ENCODE results near the gene CFAP157. TPM values are rescaled to one million over a fixed set of nuclear protein-coding genes. Genes with fewer than 3 reads are reported as not detected.

The CFAP157 gene
- total RNA-seq, 2 donors from 2014 or later: not detected

GRCh38 chr9:127698985-127699670 is 7.7 kb upstream of the CFAP157 start:
- Mint-ChIP-seq H3K4me3 (peak overlapping the region; percentile 68 to 82), H3K9me3 (no peaks in the 10 kb centered on the region), H3K4me1 (ENCODE audit: low read depth) (peaks cover 18% of the 10 kb centered on the region), H3K27me3 (ENCODE audit: low read depth) (no peaks in the 10 kb centered on the region), H3K36me3 (ENCODE audit: insufficient read depth in 2 of 2) (no peaks in the 10 kb centered on the region), H3K27ac (peak overlapping the region; percentile 54)
- DNase-seq (peak; percentile 93 to 95), ATAC-seq (replicated peaks in 1 of 2) (peak; percentile 100)

- ATAC-seq (replicated peaks in 1 of 2) (no peak), DNase-seq (no peak)
- H3K27me3 Mint-ChIP-seq (ENCODE audit: low read depth): no peaks in the 10 kb centered on the region
- no peaks in the 10 kb centered on the region for H3K9me3 Mint-ChIP-seq
- no peaks in the 10 kb centered on the region for H3K36me3 Mint-ChIP-seq (ENCODE audit: insufficient read depth in 2 of 2)
- no peak overlapping the region for H3K27ac Mint-ChIP-seq
- H3K4me3 Mint-ChIP-seq: peak overlapping the region; percentile 68 to 82
- H3K4me1 Mint-ChIP-seq (ENCODE audit: low read depth): peaks cover 18% of the 10 kb centered on the region
Measured at GRCh38 chr9:127700140-127700539, 6.6 kb upstream of the CFAP157 start.

GRCh38 chr9:127700594-127701255 is 6.1 kb upstream of the CFAP157 start:
- H3K4me3 Mint-ChIP-seq: peak overlapping the region in 1 of 2 donors; percentile 68

GRCh38 chr9:127703289-127703946 is 3.4 kb upstream of the CFAP157 start:
- no peak for ATAC-seq (replicated peaks in 1 of 2)
- H3K27ac Mint-ChIP-seq: no peak overlapping the region
- H3K4me1 Mint-ChIP-seq (ENCODE audit: low read depth): peaks cover 24% of the 10 kb centered on the region
- no peaks in the 10 kb centered on the region for H3K36me3 Mint-ChIP-seq (ENCODE audit: insufficient read depth in 2 of 2)
- H3K9me3 Mint-ChIP-seq: no peaks in the 10 kb centered on the region
- no peak for DNase-seq
- H3K27me3 Mint-ChIP-seq (ENCODE audit: low read depth): no peaks in the 10 kb centered on the region
- H3K4me3 Mint-ChIP-seq: no peak overlapping the region

More at GRCh38 chr9:127700594-127701255, 6.1 kb upstream of the CFAP157 start:
- peaks cover 18% of the 10 kb centered on the region for H3K4me1 Mint-ChIP-seq (ENCODE audit: low read depth)
- H3K27me3 Mint-ChIP-seq (ENCODE audit: low read depth): no peaks in the 10 kb centered on the region
- no peak for ATAC-seq (replicated peaks in 1 of 2)
- no peak for DNase-seq
- H3K9me3 Mint-ChIP-seq: no peaks in the 10 kb centered on the region
- no peak overlapping the region for H3K27ac Mint-ChIP-seq
- H3K36me3 Mint-ChIP-seq (ENCODE audit: insufficient read depth in 2 of 2): no peaks in the 10 kb centered on the region

- no peak overlapping the region for H3K4me3 Mint-ChIP-seq
- ATAC-seq (replicated peaks in 1 of 2) (no peak), DNase-seq (no peak)
- H3K9me3 Mint-ChIP-seq: no peaks in the 10 kb centered on the region
- H3K27me3 Mint-ChIP-seq (ENCODE audit: low read depth): no peaks in the 10 kb centered on the region
- H3K4me1 Mint-ChIP-seq (ENCODE audit: low read depth): peaks cover 13% of the 10 kb centered on the region
- H3K27ac Mint-ChIP-seq: no peak overlapping the region
- H3K36me3 Mint-ChIP-seq (ENCODE audit: insufficient read depth in 2 of 2): no peaks in the 10 kb centered on the region
Measured at GRCh38 chr9:127705577-127706379, 1.0 kb upstream of the CFAP157 start.

- DNase-seq (peak; percentile 38 to 67), ATAC-seq (replicated peaks in 1 of 2) (peak; percentile 79 to 93)
- H3K4me3 Mint-ChIP-seq: no peak overlapping the region
- peak overlapping the region; percentile 57 for H3K27ac Mint-ChIP-seq
- H3K36me3 Mint-ChIP-seq (ENCODE audit: insufficient read depth in 2 of 2): no peaks in the 10 kb centered on the region
- no peaks in the 10 kb centered on the region for H3K27me3 Mint-ChIP-seq (ENCODE audit: low read depth)
- H3K9me3 Mint-ChIP-seq: no peaks in the 10 kb centered on the region
- H3K4me1 Mint-ChIP-seq (ENCODE audit: low read depth): peaks cover 23% of the 10 kb centered on the region
Measured at GRCh38 chr9:127707766-127708165, 978 bp downstream of the CFAP157 start.

GRCh38 chr9:127708952-127709587 is 2.3 kb downstream of the CFAP157 start:
- DNase-seq (no peak), ATAC-seq (replicated peaks in 1 of 2) (no peak)
- no peak overlapping the region for H3K4me3 Mint-ChIP-seq
- H3K9me3 Mint-ChIP-seq: no peaks in the 10 kb centered on the region
- no peaks in the 10 kb centered on the region for H3K36me3 Mint-ChIP-seq (ENCODE audit: insufficient read depth in 2 of 2)
- no peak overlapping the region for H3K27ac Mint-ChIP-seq
- peaks cover 23% of the 10 kb centered on the region for H3K4me1 Mint-ChIP-seq (ENCODE audit: low read depth)
- H3K27me3 Mint-ChIP-seq (ENCODE audit: low read depth): no peaks in the 10 kb centered on the region

- no peak overlapping the region for H3K27ac Mint-ChIP-seq
- no peaks in the 10 kb centered on the region for H3K27me3 Mint-ChIP-seq (ENCODE audit: low read depth)
- no peaks in the 10 kb centered on the region for H3K36me3 Mint-ChIP-seq (ENCODE audit: insufficient read depth in 2 of 2)
- DNase-seq: no peak
- peaks cover 27% of the 10 kb centered on the region for H3K4me1 Mint-ChIP-seq (ENCODE audit: low read depth)
- ATAC-seq (replicated peaks in 1 of 2): no peak
- H3K4me3 Mint-ChIP-seq: no peak overlapping the region
- no peaks in the 10 kb centered on the region for H3K9me3 Mint-ChIP-seq
Measured at GRCh38 chr9:127710204-127710783, 3.5 kb downstream of the CFAP157 start.

- no peak for ATAC-seq (replicated peaks in 1 of 2)
- peaks cover 1 to 2% of the 10 kb centered on the region in 2 donors for H3K36me3 Mint-ChIP-seq (ENCODE audit: insufficient read depth in 2 of 2)
- H3K4me3 Mint-ChIP-seq: no peak overlapping the region
- peak in 1 of 2 donors; percentile 16 for DNase-seq
- H3K9me3 Mint-ChIP-seq: no peaks in the 10 kb centered on the region
- no peaks in the 10 kb centered on the region for H3K27me3 Mint-ChIP-seq (ENCODE audit: low read depth)
- H3K4me1 Mint-ChIP-seq (ENCODE audit: low read depth): peaks cover 33% of the 10 kb centered on the region
- H3K27ac Mint-ChIP-seq: no peak overlapping the region
Measured at GRCh38 chr9:127711226-127711701, 4.5 kb downstream of the CFAP157 start.

GRCh38 chr9:127711831-127712274 is 5.1 kb downstream of the CFAP157 start:
- Mint-ChIP-seq H3K27me3 (ENCODE audit: low read depth) (no peaks in the 10 kb centered on the region), H3K9me3 (no peaks in the 10 kb centered on the region), H3K4me1 (ENCODE audit: low read depth) (peaks cover 35% of the 10 kb centered on the region), H3K27ac (no peak overlapping the region), H3K36me3 (ENCODE audit: insufficient read depth in 2 of 2) (peaks cover 1 to 2% of the 10 kb centered on the region in 2 donors), H3K4me3 (no peak overlapping the region)
- ATAC-seq (replicated peaks in 1 of 2): no peak
- no peak for DNase-seq

GRCh38 chr9:127712371-127712770 is 5.6 kb downstream of the CFAP157 start:
- DNase-seq: no peak
- no peaks in the 10 kb centered on the region for H3K9me3 Mint-ChIP-seq

GRCh38 chr9:127712867-127713266 is 6.1 kb downstream of the CFAP157 start:
- DNase-seq (no peak), ATAC-seq (replicated peaks in 1 of 2) (no peak)
- H3K4me3 Mint-ChIP-seq: no peak overlapping the region
- H3K27ac Mint-ChIP-seq: no peak overlapping the region
- H3K36me3 Mint-ChIP-seq (ENCODE audit: insufficient read depth in 2 of 2): peaks cover 1 to 2% of the 10 kb centered on the region in 2 donors
- no peaks in the 10 kb centered on the region for H3K9me3 Mint-ChIP-seq
- H3K27me3 Mint-ChIP-seq (ENCODE audit: low read depth): no peaks in the 10 kb centered on the region
- H3K4me1 Mint-ChIP-seq (ENCODE audit: low read depth): peaks cover 30% of the 10 kb centered on the region

More at GRCh38 chr9:127712371-127712770, 5.6 kb downstream of the CFAP157 start:
- H3K4me3 Mint-ChIP-seq: no peak overlapping the region
- peaks cover 1 to 2% of the 10 kb centered on the region in 2 donors for H3K36me3 Mint-ChIP-seq (ENCODE audit: insufficient read depth in 2 of 2)
- no peak for ATAC-seq (replicated peaks in 1 of 2)
- no peak overlapping the region for H3K27ac Mint-ChIP-seq
- H3K27me3 Mint-ChIP-seq (ENCODE audit: low read depth): no peaks in the 10 kb centered on the region
- H3K4me1 Mint-ChIP-seq (ENCODE audit: low read depth): peaks cover 35% of the 10 kb centered on the region
